Lower leg skin (tissue), 3 donors: ENCODE measurements around the gene GEMIN7.

Experiments used
- POLR2A ChIP-seq, 2 donors: fragments of 450-650 bp; IDR thresholded peaks; one replicate each; pipeline ENCODE4 v1.6.1; 2016 to 2017; ENCODE audit warnings: antibody characterized with exemption in 2 of 2, mild to moderate bottlenecking in 1 of 2, moderate library complexity in 1 of 2
- TF ChIP-seq, protein P1 (sequence below), 3 donors: fragments of 450-650 bp; IDR thresholded peaks; one replicate each; pipeline ENCODE4 v1.5.1; 2016; ENCODE audit warnings: antibody characterized with exemption in 3 of 3, mild to moderate bottlenecking in 3 of 3, moderate library complexity in 2 of 3

- TF ChIP-seq, protein P1, sequence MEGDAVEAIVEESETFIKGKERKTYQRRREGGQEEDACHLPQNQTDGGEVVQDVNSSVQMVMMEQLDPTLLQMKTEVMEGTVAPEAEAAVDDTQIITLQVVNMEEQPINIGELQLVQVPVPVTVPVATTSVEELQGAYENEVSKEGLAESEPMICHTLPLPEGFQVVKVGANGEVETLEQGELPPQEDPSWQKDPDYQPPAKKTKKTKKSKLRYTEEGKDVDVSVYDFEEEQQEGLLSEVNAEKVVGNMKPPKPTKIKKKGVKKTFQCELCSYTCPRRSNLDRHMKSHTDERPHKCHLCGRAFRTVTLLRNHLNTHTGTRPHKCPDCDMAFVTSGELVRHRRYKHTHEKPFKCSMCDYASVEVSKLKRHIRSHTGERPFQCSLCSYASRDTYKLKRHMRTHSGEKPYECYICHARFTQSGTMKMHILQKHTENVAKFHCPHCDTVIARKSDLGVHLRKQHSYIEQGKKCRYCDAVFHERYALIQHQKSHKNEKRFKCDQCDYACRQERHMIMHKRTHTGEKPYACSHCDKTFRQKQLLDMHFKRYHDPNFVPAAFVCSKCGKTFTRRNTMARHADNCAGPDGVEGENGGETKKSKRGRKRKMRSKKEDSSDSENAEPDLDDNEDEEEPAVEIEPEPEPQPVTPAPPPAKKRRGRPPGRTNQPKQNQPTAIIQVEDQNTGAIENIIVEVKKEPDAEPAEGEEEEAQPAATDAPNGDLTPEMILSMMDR (IDR thresholded peaks at IDR 0.05) = no peak
- TF ChIP-seq POLR2A (IDR thresholded peaks at IDR 0.05) = no peak
Observed at GRCh38 chr19:45051929-45052579, 27.0 kb upstream of the GEMIN7 start.
